Astrocyte of the spinal cord (primary cell): ENCODE measurements around the gene GPX3.
A peak's percentile ranks its signal among the peaks of the same experiment; 100 is the strongest.

Experiments used
- DNase-seq: peaks from one replicate; pipeline ENCODE4 v3.0.0; 2011; ENCODE audit warnings: low read depth, low spot score
- H3K4me3 ChIP-seq: 2 replicates; pipeline ENCODE4 v1.5.1; 2011; ENCODE audit warnings: low read depth, mild to moderate bottlenecking, low read length, moderate library complexity
- in situ Hi-C: cut with HindIII; loops from 2 replicates; pipeline ENCODE4 v1.10.0; 2017; ENCODE audit warnings: low sequenced_read_pairs
- TF ChIP-seq, protein P1 (sequence below): IDR thresholded peaks from 2 replicates; pipeline ENCODE4 v1.5.1; 2012; ENCODE audit warnings: low read depth, mild to moderate bottlenecking, low read length, inconsistent platforms

Gene GPX3

DNA sequence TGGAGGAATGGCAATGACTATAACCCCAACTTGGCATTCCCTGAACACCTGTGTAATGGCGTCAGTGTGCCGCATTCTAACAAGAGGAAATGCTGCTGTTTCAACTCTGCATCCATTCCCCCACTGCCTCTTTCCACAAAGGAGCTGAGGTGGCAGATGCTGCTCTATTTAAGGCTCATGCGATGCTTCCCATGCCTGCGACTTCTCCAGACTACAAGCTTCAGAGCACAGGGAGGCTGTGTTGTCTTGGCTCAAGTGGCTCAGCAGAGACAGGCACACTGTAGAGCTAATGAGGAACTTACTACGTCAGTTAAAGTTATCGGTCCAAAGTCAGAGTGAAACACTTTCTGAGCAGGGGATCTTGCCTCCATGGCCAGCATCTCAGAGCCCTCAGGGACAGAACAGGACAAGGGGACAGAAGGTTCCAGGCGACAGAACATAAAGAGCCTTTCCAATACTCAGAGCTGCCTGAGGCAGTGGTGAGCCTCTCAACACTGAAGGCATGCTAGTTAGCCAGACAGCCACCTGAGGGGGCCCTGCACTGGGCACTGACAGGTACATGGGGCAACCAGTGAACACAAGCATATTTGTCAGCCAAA lies 38.6 kb downstream of the GPX3 start:
- no peak overlapping the region for H3K4me3 ChIP-seq

GRCh38 chr5:151060742-151061141 lies 40.4 kb downstream of the GPX3 start:
- no peak overlapping the region for H3K4me3 ChIP-seq
- in situ Hi-C loops = no loop called here
- DNase-seq = no peak
- TF ChIP-seq, protein P1, sequence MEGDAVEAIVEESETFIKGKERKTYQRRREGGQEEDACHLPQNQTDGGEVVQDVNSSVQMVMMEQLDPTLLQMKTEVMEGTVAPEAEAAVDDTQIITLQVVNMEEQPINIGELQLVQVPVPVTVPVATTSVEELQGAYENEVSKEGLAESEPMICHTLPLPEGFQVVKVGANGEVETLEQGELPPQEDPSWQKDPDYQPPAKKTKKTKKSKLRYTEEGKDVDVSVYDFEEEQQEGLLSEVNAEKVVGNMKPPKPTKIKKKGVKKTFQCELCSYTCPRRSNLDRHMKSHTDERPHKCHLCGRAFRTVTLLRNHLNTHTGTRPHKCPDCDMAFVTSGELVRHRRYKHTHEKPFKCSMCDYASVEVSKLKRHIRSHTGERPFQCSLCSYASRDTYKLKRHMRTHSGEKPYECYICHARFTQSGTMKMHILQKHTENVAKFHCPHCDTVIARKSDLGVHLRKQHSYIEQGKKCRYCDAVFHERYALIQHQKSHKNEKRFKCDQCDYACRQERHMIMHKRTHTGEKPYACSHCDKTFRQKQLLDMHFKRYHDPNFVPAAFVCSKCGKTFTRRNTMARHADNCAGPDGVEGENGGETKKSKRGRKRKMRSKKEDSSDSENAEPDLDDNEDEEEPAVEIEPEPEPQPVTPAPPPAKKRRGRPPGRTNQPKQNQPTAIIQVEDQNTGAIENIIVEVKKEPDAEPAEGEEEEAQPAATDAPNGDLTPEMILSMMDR = no peak

More for the DNA sequence above, 38.6 kb downstream of the GPX3 start:
- no peak for DNase-seq
- TF ChIP-seq, protein P1 = no peak
- in situ Hi-C loops = no loop called here

DNA sequence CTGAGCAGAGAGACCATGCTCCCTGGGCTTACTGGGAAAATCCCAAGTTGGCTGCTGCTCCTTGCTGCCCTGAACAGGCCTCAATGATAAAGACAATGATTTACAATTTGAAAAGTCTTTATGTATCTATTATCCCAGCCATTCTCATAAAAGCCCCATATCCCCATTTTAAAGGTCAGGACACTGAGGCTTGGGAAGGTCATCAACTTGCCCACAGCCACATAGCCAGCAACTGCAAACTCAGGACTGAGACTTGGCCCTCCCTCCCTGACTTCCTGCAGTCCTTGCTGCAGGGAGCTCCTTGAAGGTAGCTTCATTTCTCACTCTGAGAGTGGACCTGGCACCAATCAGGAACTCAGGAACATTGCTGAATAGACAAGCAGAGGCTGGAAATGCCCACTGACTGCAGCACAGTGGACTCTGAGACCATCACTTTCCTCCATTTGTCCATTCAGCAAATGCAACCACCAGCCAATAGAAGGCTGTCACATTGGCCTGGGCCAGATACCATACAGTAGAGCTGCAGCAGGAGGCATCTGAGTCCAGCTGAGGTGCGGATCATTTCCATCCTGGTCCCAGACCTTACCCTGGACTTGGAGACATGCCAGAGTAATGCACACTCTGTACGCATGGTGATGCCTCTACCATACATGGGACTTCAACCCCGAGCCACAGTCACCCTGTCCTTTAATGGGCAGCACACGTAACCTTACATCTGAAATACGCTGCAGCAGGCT lies 42.2 kb downstream of the GPX3 start:
- in situ Hi-C loops = no loop called here
- TF ChIP-seq, protein P1 = no peak
- DNase-seq = no peak
- no peak overlapping the region for H3K4me3 ChIP-seq

DNA sequence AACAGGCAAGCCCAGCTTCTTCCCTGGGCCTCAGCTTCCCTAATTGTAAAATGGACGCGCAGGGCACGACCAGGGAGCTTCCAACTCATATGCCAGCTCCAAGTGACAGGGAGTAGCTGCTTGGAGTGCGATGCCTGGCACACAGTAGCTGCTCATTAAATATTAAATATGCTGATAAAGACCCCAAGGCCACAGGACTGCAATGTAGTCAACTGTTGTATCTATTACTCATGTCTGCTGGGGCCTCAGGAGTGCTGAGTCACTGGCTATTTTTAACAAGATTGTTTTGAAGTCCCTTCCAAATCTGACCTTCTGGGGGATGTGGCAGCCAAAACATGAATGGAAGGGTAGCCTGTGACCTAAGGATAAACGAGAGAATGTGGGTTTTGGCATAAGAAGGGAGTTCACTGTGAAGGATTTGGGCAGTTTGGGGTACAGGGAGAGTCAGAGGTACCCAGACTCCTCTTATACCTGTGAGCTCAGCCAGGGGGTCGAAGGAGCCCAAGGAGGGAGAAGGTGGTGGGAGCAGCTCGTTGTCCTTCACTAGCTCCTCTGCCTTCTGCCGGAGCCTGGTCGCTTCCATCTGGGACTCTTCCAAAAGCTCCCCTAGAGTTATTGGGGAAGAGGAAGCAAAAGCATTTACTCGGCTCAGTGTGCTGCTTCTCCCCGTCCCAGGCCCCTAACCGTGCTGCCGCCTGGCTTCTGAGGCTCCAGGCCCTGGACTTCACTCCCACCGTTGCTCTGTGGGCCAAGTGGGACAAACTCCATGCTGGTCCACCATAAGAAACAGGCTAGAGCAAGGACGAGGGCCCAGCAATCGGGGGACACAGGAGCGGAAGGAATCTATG lies 43.0 kb downstream of the GPX3 start:
- in situ Hi-C loops = no loop called here
- TF ChIP-seq, protein P1 = no peak
- no peak overlapping the region for H3K4me3 ChIP-seq
- DNase-seq = peak; percentile 85

- no peak overlapping the region for H3K4me3 ChIP-seq
- no peak for DNase-seq
- in situ Hi-C loops = no loop called here
- TF ChIP-seq, protein P1 = no peak
Observed at GRCh38 chr5:151064916-151065499, 44.6 kb downstream of the GPX3 start.

DNA sequence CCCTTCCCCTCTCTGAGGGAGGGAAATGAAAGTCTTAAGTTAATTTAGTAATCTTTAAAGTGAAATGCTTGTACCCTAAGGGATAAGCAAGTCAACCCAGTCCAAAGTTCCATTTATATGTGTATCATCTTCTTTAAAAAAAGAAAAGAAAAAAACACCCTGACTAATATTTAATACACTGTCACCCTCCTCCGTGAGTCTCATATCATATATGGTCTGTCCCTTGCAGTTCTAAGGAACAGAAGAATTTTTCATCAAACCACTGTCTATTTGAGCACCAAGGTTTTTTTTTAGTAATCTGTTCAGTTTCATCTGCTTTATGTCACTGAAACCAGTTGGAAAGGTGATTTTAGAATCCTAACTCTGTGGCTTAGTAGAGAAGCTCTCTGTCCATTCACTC lies 45.2 kb downstream of the GPX3 start:
- in situ Hi-C loops = no loop called here
- no peak for DNase-seq
- no peak overlapping the region for H3K4me3 ChIP-seq
- TF ChIP-seq, protein P1 = no peak
